Fibroblast of the aortic adventitia (primary cell): ENCODE data around the gene SERINC5. TPM values are rescaled to one million over a fixed set of nuclear protein-coding genes. Genes with fewer than 3 reads are reported as not detected.
A peak's percentile ranks its signal among the peaks of the same experiment; 100 is the strongest.

ENCODE experiments used
- DNase-seq: peaks from one replicate; pipeline ENCODE4 v3.0.0-alpha.2; 2010; ENCODE audit warnings: low read depth
- H3K4me3 ChIP-seq: 2 replicates; pipeline ENCODE4 v1.5.1; 2011; ENCODE audit warnings: low read depth, mild to moderate bottlenecking, control low read depth, low read length, moderate library complexity
- total RNA-seq: library from RNA; depleted of rRNA; stranded (reverse); fragments of >200 nt; gene quantifications from 2 replicates; pipeline ENCODE4 v1.2.3, GENCODE V29; 2012; ENCODE audit warnings: low replicate concordance
- TF ChIP-seq, protein P1 (sequence below): IDR thresholded peaks from 2 replicates; pipeline ENCODE4 v1.5.1; 2011; ENCODE audit warnings: mild to moderate bottlenecking, low read length, control low read depth, inconsistent platforms; ENCODE audit not compliant: insufficient read depth

SERINC5 gene
- total RNA-seq, 1 donor: 17.1 TPM

- H3K4me3 ChIP-seq: no peak overlapping the region
- TF ChIP-seq, protein P1, sequence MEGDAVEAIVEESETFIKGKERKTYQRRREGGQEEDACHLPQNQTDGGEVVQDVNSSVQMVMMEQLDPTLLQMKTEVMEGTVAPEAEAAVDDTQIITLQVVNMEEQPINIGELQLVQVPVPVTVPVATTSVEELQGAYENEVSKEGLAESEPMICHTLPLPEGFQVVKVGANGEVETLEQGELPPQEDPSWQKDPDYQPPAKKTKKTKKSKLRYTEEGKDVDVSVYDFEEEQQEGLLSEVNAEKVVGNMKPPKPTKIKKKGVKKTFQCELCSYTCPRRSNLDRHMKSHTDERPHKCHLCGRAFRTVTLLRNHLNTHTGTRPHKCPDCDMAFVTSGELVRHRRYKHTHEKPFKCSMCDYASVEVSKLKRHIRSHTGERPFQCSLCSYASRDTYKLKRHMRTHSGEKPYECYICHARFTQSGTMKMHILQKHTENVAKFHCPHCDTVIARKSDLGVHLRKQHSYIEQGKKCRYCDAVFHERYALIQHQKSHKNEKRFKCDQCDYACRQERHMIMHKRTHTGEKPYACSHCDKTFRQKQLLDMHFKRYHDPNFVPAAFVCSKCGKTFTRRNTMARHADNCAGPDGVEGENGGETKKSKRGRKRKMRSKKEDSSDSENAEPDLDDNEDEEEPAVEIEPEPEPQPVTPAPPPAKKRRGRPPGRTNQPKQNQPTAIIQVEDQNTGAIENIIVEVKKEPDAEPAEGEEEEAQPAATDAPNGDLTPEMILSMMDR: no peak
- DNase-seq: no peak
These were observed 78.6 kb downstream of the SERINC5 start for GRCh38 chr5:80177236-80177635.

DNA sequence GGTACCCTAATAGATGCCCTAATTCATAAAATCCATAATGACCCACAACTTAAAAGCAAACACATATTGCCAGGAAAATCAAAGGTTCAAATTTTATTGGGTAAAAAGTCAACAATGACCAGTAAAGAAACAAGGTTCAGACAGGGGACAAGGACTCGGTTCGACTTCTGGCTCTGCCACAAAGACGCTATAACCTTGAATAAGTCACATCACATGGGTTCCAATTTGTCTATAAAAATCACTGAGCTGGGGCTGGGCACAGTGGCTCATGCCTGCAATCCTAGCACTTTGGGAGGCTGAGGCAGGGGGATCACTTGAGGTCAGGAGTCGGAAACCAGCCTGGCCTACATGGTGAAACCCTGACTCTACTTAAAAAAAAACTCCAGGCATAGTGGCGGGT is 80.5 kb downstream of the SERINC5 start:
- no peak overlapping the region for H3K4me3 ChIP-seq
- TF ChIP-seq, protein P1: no peak
- DNase-seq: no peak

- TF ChIP-seq, protein P1: no peak
- DNase-seq: no peak
These were observed 81.1 kb downstream of the SERINC5 start for GRCh38 chr5:80174790-80175189.

GRCh38 chr5:80172067-80172695 is 83.7 kb downstream of the SERINC5 start:
- DNase-seq: peak; percentile 43
- TF ChIP-seq, protein P1: no peak
- H3K4me3 ChIP-seq: no peak overlapping the region

More at GRCh38 chr5:80174790-80175189, 81.1 kb downstream of the SERINC5 start:
- no peak overlapping the region for H3K4me3 ChIP-seq

GRCh38 chr5:80170117-80170535 is 85.7 kb downstream of the SERINC5 start:
- TF ChIP-seq, protein P1: no peak
- DNase-seq: no peak
- no peak overlapping the region for H3K4me3 ChIP-seq

DNA sequence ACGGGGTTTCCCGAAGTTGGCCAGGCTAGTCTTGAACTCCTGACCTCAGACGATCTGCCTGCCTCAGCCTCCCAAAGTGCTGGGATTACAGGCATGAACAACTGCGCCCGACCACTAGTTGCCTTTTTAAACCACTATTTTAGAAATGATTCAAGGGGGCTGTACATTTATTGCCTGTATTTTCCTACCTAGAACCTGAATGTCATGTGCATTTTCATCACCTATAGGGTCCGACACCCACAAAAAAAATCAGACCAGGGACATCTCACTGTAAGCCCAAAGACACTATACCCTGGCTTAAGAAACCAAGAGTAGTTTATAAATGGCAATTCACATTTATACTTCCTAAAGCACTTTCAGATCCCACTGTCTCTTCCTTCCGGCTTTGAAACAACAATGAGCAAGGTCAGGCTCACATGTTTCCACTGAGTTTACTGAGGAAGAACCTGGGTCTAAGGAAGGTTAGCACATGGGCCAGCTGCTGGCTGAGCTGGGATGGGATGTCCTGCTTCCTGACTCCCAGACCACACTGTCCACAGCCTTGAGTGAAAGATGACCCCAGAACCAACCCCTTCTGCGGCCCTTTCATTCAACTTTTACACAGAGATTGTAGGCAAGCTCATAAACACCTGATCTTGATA is 87.3 kb downstream of the SERINC5 start:
- TF ChIP-seq, protein P1: no peak
- no peak overlapping the region for H3K4me3 ChIP-seq
- DNase-seq: no peak

GRCh38 chr5:80165452-80165851 is 90.4 kb downstream of the SERINC5 start:
- TF ChIP-seq, protein P1: no peak
- no peak for DNase-seq
- H3K4me3 ChIP-seq: no peak overlapping the region
